NCI-H2107 (cell line): ENCODE data around the gene NSD2.
"Not testable (repeated sequence)": the region's sequence is repeated elsewhere in the genome, so short reads cannot be mapped to it uniquely, and the experiment has no call there.

Experiments
- DNase-seq: peaks from one replicate; lab custom pipeline; 2025; lab: John Stamatoyannopoulos, UW

The NSD2 gene

GRCh38 chr4:1985780-1986577 is 114.8 kb downstream of the NSD2 start:
- DNase-seq: no peak

GRCh38 chr4:1986578-1987210 is 115.5 kb downstream of the NSD2 start:
- DNase-seq: no peak

GRCh38 chr4:1987296-1987695 is 116.1 kb downstream of the NSD2 start:
- DNase-seq: no peak

GRCh38 chr4:1987721-1988326 is 116.6 kb downstream of the NSD2 start:
- no peak for DNase-seq

- no peak for DNase-seq
Measured at GRCh38 chr4:1988327-1988724, 117.1 kb downstream of the NSD2 start.

- no peak for DNase-seq
Measured at GRCh38 chr4:1989533-1990347, 118.5 kb downstream of the NSD2 start.

GRCh38 chr4:1990348-1990645 is 119.1 kb downstream of the NSD2 start:
- no peak for DNase-seq

- no peak for DNase-seq
Measured at GRCh38 chr4:1990676-1991075, 119.5 kb downstream of the NSD2 start.

GRCh38 chr4:1991087-1991486 is 119.9 kb downstream of the NSD2 start:
- DNase-seq: no peak

GRCh38 chr4:1991596-1992434 is 120.6 kb downstream of the NSD2 start:
- no peak for DNase-seq

GRCh38 chr4:1992468-1993168 is 121.4 kb downstream of the NSD2 start:
- DNase-seq: no peak

GRCh38 chr4:1993169-1993516 is 122.0 kb downstream of the NSD2 start:
- no peak for DNase-seq

GRCh38 chr4:1993718-1994516 is 122.7 kb downstream of the NSD2 start:
- DNase-seq: not testable (repeated sequence)

GRCh38 chr4:1994938-1995337 is 123.7 kb downstream of the NSD2 start:
- no peak for DNase-seq

- DNase-seq: no peak
Measured at GRCh38 chr4:1996866-1997611, 125.8 kb downstream of the NSD2 start.

- no peak for DNase-seq
Measured at GRCh38 chr4:1997712-1998111, 126.5 kb downstream of the NSD2 start.

GRCh38 chr4:1998296-1998695 is 127.1 kb downstream of the NSD2 start:
- no peak for DNase-seq

- DNase-seq: not testable (repeated sequence)
Measured at GRCh38 chr4:1999308-1999707, 128.1 kb downstream of the NSD2 start.

- DNase-seq: not testable (repeated sequence)
Measured at GRCh38 chr4:2003361-2003760, 132.2 kb downstream of the NSD2 start.

- DNase-seq: no peak
Measured at GRCh38 chr4:2006367-2006766, 135.2 kb downstream of the NSD2 start.
